HEK293 (cell line): ENCODE data around the gene CDC42BPA.

ENCODE experiments used
- YY2 ChIP-seq: fragments of 450-650 bp; formaldehyde crosslinking; IDR thresholded peaks from 2 replicates; pipeline ENCODE4 v1.5.1; 2016; ENCODE audit warnings: missing biosample characterization, missing genetic modification characterization
- ZNF121 ChIP-seq: fragments of 450-650 bp; formaldehyde crosslinking; IDR thresholded peaks from 2 replicates; pipeline ENCODE4 v1.5.1; 2016; ENCODE audit warnings: missing biosample characterization, missing genetic modification characterization
- ZNF335 ChIP-seq: fragments of 450-650 bp; formaldehyde crosslinking; conservative IDR thresholded peaks from 2 replicates; pipeline ENCODE4 v1.5.1; 2016; ENCODE audit warnings: missing biosample characterization, missing genetic modification characterization
- ZNF354C ChIP-seq: fragments of 450-650 bp; formaldehyde crosslinking; IDR thresholded peaks from 2 replicates; pipeline ENCODE4 v1.5.1; 2016; ENCODE audit warnings: missing biosample characterization, missing genetic modification characterization, low read depth, borderline replicate concordance
- ZNF544 ChIP-seq: fragments of 450-650 bp; formaldehyde crosslinking; IDR thresholded peaks from 2 replicates; pipeline ENCODE4 v1.5.0; 2017; ENCODE audit warnings: missing biosample characterization, missing genetic modification characterization
- ZNF76 ChIP-seq: fragments of 450-650 bp; formaldehyde crosslinking; IDR thresholded peaks from 2 replicates; pipeline ENCODE4; 2016; ENCODE audit warnings: low read depth, missing biosample characterization, missing genetic modification characterization, borderline replicate concordance
- ZSCAN23 ChIP-seq: fragments of 450-650 bp; formaldehyde crosslinking; IDR thresholded peaks from 2 replicates; pipeline ENCODE4 v1.5.1; 2016; ENCODE audit warnings: missing biosample characterization, missing genetic modification characterization
- TF ChIP-seq, protein P1 (sequence below): fragments of 450-650 bp; formaldehyde crosslinking; IDR thresholded peaks from 2 replicates; pipeline ENCODE4 v1.5.1; 2016; ENCODE audit warnings: missing biosample characterization, missing genetic modification characterization
- TF ChIP-seq, protein P2 (sequence below): fragments of 450-650 bp; formaldehyde crosslinking; IDR thresholded peaks from 2 replicates; pipeline ENCODE4 v1.5.1; 2016; ENCODE audit warnings: missing biosample characterization, missing genetic modification characterization
- TF ChIP-seq, protein P3 (sequence below): fragments of 450-650 bp; formaldehyde crosslinking; IDR thresholded peaks from 2 replicates; pipeline ENCODE4 v1.5.1; 2016; ENCODE audit warnings: missing biosample characterization, missing genetic modification characterization, low read depth

DNA sequence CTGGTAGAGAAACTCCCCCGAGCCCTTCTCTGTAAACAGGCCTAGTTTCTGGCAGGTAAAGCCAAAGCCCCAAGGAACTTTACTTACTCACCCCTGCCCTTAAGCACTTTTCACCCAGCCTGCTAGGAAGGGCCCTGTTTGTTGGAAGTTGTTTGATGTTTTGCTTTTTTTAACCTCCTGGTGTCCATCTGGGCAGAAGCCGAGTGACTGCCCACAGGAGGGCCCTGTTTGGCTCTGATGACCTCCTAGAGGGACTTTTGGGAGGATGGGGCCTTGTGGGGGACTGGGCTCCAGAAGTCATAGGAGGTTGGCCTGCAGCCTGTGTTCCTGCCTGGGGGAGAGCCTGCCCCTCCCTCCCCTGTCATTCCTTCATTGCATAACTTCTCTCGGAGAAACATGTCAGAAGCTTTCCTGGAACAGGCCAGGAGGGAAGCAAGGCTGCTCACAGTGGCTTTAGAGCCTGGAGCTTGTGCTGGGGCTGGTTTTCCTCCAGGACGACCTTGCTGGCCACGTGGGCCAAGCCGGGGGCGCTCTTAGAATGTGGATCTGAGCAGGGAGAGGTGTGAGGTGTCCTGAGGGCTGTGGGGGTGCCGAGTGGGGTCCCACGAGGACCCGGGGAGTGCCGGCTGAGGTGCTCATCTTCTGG lies 344.3 kb downstream of the CDC42BPA start:
- TF ChIP-seq ZNF354C (tag by site-specific recombination) (no peak), ZNF121 (no peak), YY2 (no peak), ZNF544 (tag by site-specific recombination) (no peak), ZNF76 (tag by site-specific recombination) (no peak), ZSCAN23 (tag by site-specific recombination) (no peak), ZNF335 (tag by site-specific recombination) (no peak)
- TF ChIP-seq, protein P1, sequence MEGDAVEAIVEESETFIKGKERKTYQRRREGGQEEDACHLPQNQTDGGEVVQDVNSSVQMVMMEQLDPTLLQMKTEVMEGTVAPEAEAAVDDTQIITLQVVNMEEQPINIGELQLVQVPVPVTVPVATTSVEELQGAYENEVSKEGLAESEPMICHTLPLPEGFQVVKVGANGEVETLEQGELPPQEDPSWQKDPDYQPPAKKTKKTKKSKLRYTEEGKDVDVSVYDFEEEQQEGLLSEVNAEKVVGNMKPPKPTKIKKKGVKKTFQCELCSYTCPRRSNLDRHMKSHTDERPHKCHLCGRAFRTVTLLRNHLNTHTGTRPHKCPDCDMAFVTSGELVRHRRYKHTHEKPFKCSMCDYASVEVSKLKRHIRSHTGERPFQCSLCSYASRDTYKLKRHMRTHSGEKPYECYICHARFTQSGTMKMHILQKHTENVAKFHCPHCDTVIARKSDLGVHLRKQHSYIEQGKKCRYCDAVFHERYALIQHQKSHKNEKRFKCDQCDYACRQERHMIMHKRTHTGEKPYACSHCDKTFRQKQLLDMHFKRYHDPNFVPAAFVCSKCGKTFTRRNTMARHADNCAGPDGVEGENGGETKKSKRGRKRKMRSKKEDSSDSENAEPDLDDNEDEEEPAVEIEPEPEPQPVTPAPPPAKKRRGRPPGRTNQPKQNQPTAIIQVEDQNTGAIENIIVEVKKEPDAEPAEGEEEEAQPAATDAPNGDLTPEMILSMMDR (tag by site-specific recombination): no peak
- TF ChIP-seq, protein P2, sequence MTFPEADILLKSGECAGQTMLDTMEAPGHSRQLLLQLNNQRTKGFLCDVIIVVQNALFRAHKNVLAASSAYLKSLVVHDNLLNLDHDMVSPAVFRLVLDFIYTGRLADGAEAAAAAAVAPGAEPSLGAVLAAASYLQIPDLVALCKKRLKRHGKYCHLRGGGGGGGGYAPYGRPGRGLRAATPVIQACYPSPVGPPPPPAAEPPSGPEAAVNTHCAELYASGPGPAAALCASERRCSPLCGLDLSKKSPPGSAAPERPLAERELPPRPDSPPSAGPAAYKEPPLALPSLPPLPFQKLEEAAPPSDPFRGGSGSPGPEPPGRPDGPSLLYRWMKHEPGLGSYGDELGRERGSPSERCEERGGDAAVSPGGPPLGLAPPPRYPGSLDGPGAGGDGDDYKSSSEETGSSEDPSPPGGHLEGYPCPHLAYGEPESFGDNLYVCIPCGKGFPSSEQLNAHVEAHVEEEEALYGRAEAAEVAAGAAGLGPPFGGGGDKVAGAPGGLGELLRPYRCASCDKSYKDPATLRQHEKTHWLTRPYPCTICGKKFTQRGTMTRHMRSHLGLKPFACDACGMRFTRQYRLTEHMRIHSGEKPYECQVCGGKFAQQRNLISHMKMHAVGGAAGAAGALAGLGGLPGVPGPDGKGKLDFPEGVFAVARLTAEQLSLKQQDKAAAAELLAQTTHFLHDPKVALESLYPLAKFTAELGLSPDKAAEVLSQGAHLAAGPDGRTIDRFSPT (tag by site-specific recombination): no peak
- TF ChIP-seq, protein P3, sequence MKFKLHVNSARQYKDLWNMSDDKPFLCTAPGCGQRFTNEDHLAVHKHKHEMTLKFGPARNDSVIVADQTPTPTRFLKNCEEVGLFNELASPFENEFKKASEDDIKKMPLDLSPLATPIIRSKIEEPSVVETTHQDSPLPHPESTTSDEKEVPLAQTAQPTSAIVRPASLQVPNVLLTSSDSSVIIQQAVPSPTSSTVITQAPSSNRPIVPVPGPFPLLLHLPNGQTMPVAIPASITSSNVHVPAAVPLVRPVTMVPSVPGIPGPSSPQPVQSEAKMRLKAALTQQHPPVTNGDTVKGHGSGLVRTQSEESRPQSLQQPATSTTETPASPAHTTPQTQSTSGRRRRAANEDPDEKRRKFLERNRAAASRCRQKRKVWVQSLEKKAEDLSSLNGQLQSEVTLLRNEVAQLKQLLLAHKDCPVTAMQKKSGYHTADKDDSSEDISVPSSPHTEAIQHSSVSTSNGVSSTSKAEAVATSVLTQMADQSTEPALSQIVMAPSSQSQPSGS: no peak
